Measurements from ENCODE around the gene C3orf33.
A peak's percentile ranks its signal among the peaks of the same experiment; 100 is the strongest.
"Not testable (repeated sequence)": the region's sequence is repeated elsewhere in the genome, so short reads cannot be mapped to it uniquely, and the experiment has no call there.

C3orf33 gene

GRCh38 chr3:155805802-155806618, at the start of gene C3orf33:
C3orf33 (minus strand) TSS chr3:155806278; CDS start chr3:155806252, 26 bp downstream.
- peak; percentile 79 for DNase-seq

- peak; percentile 99 for DNase-seq
These were observed 48.3 kb upstream of the C3orf33 start, which contains the start of gene SLC33A1 for GRCh38 chr3:155854141-155854940. SLC33A1 (minus strand) TSS chr3:155854427; CDS start chr3:155853997, 430 bp downstream.

GRCh38 chr3:155853214-155854140, 47.4 kb upstream of the C3orf33 start:
- no peak for DNase-seq

- DNase-seq = no peak
These were observed 46.3 kb upstream of the C3orf33 start for GRCh38 chr3:155852341-155852740.

GRCh38 chr3:155849404-155849803, 43.3 kb upstream of the C3orf33 start:
- not testable (repeated sequence) for DNase-seq

- no peak for DNase-seq
These were observed 41.9 kb upstream of the C3orf33 start for GRCh38 chr3:155847993-155848392.

- DNase-seq = no peak
These were observed 40.0 kb upstream of the C3orf33 start for GRCh38 chr3:155846119-155846518.

- DNase-seq = no peak
These were observed 37.5 kb upstream of the C3orf33 start for GRCh38 chr3:155843569-155843968.

- DNase-seq = no peak
These were observed 29.4 kb upstream of the C3orf33 start for GRCh38 chr3:155835341-155836071.

- DNase-seq = not testable (repeated sequence)
These were observed 22.5 kb upstream of the C3orf33 start for GRCh38 chr3:155828490-155829098.

GRCh38 chr3:155815030-155815545, 9.0 kb upstream of the C3orf33 start:
- DNase-seq = no peak

GRCh38 chr3:155813224-155813623, 7.1 kb upstream of the C3orf33 start:
- not testable (repeated sequence) for DNase-seq

- DNase-seq = no peak
These were observed 3.1 kb upstream of the C3orf33 start for GRCh38 chr3:155809181-155809580.

GRCh38 chr3:155807823-155808222, 1.7 kb upstream of the C3orf33 start:
- DNase-seq = no peak

- DNase-seq = no peak
These were observed 775 bp downstream of the C3orf33 start for GRCh38 chr3:155805204-155805801.

GRCh38 chr3:155804323-155804722, 1.8 kb downstream of the C3orf33 start:
- no peak for DNase-seq

GRCh38 chr3:155792532-155792931, 13.5 kb downstream of the C3orf33 start:
- DNase-seq = no peak

GRCh38 chr3:155791190-155791589, 14.9 kb downstream of the C3orf33 start:
- DNase-seq = no peak

GRCh38 chr3:155790272-155790925, 15.7 kb downstream of the C3orf33 start:
- no peak for DNase-seq

- DNase-seq = no peak
These were observed 20.3 kb downstream of the C3orf33 start for GRCh38 chr3:155785662-155786295.

All from CD4-positive, alpha-beta T cell treated with Interleukin-15 for 1 hour (primary cell).